ENCODE data around the gene SFXN2.
"Not testable (repeated sequence)": the region's sequence is repeated elsewhere in the genome, so short reads cannot be mapped to it uniquely, and the experiment has no call there.

SFXN2 gene

GRCh38 chr10:102721954-102722353 is 7.5 kb downstream of the SFXN2 start:
- no peak for DNase-seq

- no peak for DNase-seq
Observed at GRCh38 chr10:102723989-102724388, 9.6 kb downstream of the SFXN2 start.

GRCh38 chr10:102726274-102726673 is 11.8 kb downstream of the SFXN2 start:
- DNase-seq: no peak

- no peak for DNase-seq
Observed at GRCh38 chr10:102727037-102727818, 12.8 kb downstream of the SFXN2 start.

GRCh38 chr10:102729029-102730026 is 14.9 kb downstream of the SFXN2 start:
- DNase-seq: peak; percentile 61

DNA sequence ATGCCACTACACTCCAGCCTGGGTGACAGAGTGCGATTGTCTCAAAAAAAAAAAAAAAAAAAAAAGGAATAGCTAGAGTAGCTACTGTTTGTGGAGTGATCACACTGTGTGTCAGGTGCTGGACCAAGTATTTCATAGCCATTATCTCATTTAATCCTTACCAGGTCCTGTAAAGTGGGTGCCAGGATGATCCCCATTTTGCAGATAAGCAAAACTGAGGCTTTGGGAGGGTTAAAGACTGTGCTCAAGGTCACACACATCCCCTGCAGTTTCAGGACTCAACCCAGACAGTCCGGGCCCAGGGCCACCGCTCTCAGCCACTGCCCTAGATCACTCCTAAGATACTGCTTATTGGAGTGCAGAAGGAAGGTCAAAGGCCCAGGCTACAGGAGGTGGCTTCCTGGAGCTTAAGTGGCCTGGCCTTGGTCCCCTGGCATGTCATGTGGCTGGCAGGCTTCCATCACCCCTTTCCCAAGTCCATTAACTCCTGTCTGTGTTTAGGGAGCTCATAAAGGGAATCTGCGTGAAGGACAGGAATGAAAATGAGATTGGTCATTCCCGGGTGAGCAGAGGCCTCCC is 16.9 kb downstream of the SFXN2 start:
- no peak for DNase-seq

- DNase-seq: no peak
Observed at GRCh38 chr10:102732661-102733060, 18.2 kb downstream of the SFXN2 start.

- DNase-seq: no peak
Observed at GRCh38 chr10:102735065-102735562, 20.7 kb downstream of the SFXN2 start.

- no peak for DNase-seq
Observed at GRCh38 chr10:102738692-102739121, 24.3 kb downstream of the SFXN2 start.

DNA sequence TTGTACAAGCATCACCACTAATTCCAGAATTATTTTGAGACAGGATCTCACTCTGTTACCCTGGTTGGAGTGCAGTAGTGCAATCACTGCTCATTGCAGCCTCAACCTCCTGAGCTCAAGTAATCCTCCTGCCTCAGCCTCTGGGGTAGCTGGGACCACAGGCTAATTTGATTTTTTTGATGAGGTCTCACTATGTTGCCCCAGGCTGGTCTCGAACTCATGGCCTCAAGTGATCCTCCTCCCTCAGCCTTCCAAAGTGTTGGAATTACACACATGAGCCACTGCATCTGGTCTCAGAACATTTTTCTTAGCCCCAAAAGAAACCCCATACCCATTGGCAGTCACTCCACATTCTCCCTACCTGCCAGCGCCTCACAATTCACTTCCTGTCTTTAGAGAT is 25.8 kb downstream of the SFXN2 start:
- DNase-seq: no peak

DNA sequence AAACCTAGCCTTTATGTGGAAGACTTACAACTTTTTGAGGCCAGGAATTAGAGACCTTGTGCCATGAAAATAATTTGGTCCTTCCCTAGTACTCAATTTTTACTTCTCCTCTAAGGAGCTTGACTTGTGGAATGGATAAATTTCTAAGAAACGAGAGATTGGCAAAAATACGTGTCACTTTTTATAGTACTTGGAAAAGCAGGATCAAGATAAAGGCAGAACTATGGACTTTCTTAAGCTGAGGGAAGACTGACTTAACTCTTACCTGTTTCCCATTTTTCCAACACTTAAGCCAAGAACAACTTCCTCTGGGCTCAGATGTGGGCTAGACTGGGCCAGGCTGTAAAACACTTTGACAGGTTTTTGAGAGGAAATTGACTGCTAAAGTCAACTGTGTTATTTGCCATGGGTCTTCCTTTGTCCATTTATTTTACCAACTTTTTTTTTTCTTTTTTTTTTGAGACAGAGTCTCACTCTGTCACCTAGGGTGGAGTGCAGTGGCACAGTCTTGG is 27.3 kb downstream of the SFXN2 start:
- no peak for DNase-seq

DNA sequence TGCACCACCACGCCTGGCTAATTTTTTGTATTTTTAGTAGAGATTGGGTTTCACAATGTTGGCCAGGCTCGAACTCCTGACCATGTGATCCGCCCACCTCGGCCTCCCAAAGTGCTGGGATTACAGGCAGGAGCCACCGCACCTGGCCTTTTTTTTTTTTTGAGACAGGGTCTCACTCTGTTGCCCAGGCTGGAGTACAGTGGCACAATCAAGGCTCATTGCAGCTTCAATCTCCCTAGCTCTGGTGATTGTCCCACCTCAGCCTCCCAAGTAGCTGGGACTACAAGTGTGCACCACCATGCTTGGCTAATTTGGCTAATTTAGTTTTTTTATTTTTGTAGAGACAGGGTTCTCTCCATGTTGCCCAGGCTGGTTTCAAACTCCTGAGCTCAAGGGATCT is 27.9 kb downstream of the SFXN2 start:
- DNase-seq: not testable (repeated sequence)

- DNase-seq: no peak
Observed at GRCh38 chr10:102743078-102743587, 28.7 kb downstream of the SFXN2 start.

GRCh38 chr10:102743588-102744373 is 29.3 kb downstream of the SFXN2 start, which contains the start of gene WBP1L:
WBP1L (plus strand) TSS chr10:102743948; CDS start chr10:102744054, 106 bp downstream.
- peak; percentile 99 for DNase-seq

DNA sequence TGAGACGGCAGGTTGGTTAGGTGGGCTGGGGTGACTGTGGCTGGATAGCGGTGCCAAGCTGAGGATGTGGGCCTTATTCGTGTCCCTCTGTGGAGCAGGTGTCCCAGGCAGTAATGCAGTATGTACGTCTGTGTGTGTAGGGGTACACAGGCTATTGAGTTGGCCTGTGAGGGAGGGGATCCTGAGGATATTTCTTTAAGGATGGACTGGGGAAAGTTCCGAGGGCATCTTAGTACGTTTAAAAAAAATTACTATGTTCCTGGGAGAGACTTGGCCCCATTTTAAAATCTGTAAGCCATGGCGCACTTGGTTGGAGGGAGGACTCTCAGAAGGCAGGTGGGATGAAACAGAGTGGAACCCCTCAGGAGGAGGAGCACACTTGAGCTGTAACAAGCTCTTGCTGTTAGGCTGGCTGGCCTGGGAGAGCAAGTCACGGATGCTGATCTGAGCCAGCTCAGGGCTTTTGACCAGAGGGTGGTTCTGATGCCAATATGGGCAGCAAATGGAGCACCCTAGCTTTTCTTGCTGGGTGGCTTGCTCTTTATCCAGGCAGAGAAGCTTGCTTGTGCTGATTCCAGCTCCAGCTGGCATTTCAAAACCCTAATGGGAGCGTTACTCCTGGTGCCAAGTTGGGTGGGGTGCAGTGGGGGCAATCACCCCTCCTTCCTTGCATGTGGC is 30.1 kb downstream of the SFXN2 start:
- peak; percentile 17 for DNase-seq

- no peak for DNase-seq
Observed at GRCh38 chr10:102745157-102745556, 30.7 kb downstream of the SFXN2 start.

DNA sequence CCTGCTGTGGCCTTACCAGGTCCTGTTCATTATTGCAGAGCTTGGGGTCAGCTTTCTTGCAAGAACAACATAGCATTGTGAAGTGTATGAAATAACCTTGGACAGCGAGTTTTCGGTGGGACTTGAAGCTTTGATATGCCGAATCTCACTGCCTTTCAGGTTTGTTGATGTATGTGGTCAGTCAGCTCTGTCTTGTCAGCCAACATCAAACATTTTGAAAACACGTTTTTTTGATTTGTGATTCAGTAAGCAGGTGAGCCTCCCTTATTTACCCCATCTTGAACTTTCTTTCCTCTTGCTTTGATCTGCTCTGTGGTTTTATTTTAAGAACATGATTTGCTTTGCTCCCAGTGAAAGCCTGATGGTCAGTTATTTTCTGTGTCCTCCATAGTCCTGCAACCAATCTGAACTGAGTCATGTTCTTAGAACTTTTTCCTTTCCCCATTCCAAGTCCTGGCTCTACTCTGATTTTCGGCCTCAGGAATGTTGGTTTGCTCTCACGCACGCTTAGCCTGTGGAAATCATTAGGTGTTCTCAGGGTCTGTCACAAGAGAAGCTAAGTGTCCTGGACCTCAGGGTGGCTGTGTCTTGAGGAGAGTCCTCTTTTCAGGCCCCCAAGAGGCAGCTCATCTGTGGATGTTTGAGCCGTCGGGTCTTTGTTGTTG is 38.0 kb downstream of the SFXN2 start:
- DNase-seq: no peak

GRCh38 chr10:102752934-102753664 is 38.7 kb downstream of the SFXN2 start:
- DNase-seq: peak; percentile 46

- no peak for DNase-seq
Observed at GRCh38 chr10:102753718-102754117, 39.3 kb downstream of the SFXN2 start.

- DNase-seq: no peak
Observed at GRCh38 chr10:102757323-102757722, 42.9 kb downstream of the SFXN2 start.
